Measurements from ENCODE around the gene DCDC1. TPM values are rescaled to one million over a fixed set of nuclear protein-coding genes. Genes with fewer than 3 reads are reported as not detected.
"Not testable (repeated sequence)": the region's sequence is repeated elsewhere in the genome, so short reads cannot be mapped to it uniquely, and the experiment has no call there.

DCDC1 gene
- total RNA-seq, 4 donors from 2014 or later = 0.26 to 8.0 (median 1.5) TPM

GRCh38 chr11:31328697-31329096 is 40.8 kb downstream of the DCDC1 start:
- H3K4me1 ChIP-seq = no peaks in the 10 kb centered on the region
- H3K27ac ChIP-seq = no peak overlapping the region
- no peaks in the 10 kb centered on the region for H3K9me3 ChIP-seq
- no peak for TF ChIP-seq POLR2A (IDR thresholded peaks at IDR 0.05)
- TF ChIP-seq, protein P1, sequence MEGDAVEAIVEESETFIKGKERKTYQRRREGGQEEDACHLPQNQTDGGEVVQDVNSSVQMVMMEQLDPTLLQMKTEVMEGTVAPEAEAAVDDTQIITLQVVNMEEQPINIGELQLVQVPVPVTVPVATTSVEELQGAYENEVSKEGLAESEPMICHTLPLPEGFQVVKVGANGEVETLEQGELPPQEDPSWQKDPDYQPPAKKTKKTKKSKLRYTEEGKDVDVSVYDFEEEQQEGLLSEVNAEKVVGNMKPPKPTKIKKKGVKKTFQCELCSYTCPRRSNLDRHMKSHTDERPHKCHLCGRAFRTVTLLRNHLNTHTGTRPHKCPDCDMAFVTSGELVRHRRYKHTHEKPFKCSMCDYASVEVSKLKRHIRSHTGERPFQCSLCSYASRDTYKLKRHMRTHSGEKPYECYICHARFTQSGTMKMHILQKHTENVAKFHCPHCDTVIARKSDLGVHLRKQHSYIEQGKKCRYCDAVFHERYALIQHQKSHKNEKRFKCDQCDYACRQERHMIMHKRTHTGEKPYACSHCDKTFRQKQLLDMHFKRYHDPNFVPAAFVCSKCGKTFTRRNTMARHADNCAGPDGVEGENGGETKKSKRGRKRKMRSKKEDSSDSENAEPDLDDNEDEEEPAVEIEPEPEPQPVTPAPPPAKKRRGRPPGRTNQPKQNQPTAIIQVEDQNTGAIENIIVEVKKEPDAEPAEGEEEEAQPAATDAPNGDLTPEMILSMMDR (IDR thresholded peaks at IDR 0.05) = no peak
- DNase-seq = no peak
- H3K36me3 ChIP-seq = no peaks in the 10 kb centered on the region
- H3K27me3 ChIP-seq = no peaks in the 10 kb centered on the region
- H3K4me3 ChIP-seq = no peak overlapping the region
- intact Hi-C loops (cut with DNase I; ENCODE audit: low total_unique reads) = no loop called here

GRCh38 chr11:31327417-31327816 is 42.1 kb downstream of the DCDC1 start:
- H3K27me3 ChIP-seq = no peaks in the 10 kb centered on the region
- intact Hi-C loops (cut with DNase I; ENCODE audit: low total_unique reads) = no loop called here
- no peaks in the 10 kb centered on the region for H3K9me3 ChIP-seq
- no peak overlapping the region for H3K4me3 ChIP-seq
- no peaks in the 10 kb centered on the region for H3K36me3 ChIP-seq
- H3K4me1 ChIP-seq = no peaks in the 10 kb centered on the region
- TF ChIP-seq POLR2A (IDR thresholded peaks at IDR 0.05) = no peak
- TF ChIP-seq, protein P1 (IDR thresholded peaks at IDR 0.05) = no peak
- no peak overlapping the region for H3K27ac ChIP-seq
- no peak for DNase-seq

GRCh38 chr11:31326470-31327148 is 42.9 kb downstream of the DCDC1 start:
- TF ChIP-seq, protein P1 (IDR thresholded peaks at IDR 0.05) = no peak
- no peak for TF ChIP-seq POLR2A (IDR thresholded peaks at IDR 0.05)
- no peak overlapping the region for H3K4me3 ChIP-seq
- H3K9me3 ChIP-seq = no peaks in the 10 kb centered on the region
- H3K36me3 ChIP-seq = no peaks in the 10 kb centered on the region
- no peak for DNase-seq
- no peaks in the 10 kb centered on the region for H3K4me1 ChIP-seq
- intact Hi-C loops (cut with DNase I; ENCODE audit: low total_unique reads) = no loop called here
- no peaks in the 10 kb centered on the region for H3K27me3 ChIP-seq
- H3K27ac ChIP-seq = no peak overlapping the region

DNA sequence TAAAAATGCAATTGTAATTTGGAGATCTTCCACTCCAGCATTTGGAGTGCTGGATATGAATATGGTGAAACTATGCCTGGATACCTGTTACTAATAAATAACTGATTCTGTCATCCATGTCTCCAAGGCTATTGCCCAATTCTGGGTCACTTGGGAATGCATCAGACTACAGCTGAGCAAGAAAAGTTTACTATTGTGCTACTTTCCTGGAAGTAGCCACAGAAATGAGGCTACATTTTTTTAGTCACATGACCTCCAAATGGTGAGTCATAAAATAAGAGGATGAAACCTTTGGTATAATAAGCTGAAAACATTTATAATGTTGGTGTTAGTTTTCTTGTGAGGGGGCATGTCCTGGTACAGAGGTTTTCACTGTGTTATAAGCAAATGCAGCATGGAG is 44.4 kb downstream of the DCDC1 start:
- no peaks in the 10 kb centered on the region for H3K4me1 ChIP-seq
- DNase-seq = no peak
- intact Hi-C loops (cut with DNase I; ENCODE audit: low total_unique reads) = no loop called here
- H3K36me3 ChIP-seq = no peaks in the 10 kb centered on the region
- H3K27ac ChIP-seq = no peak overlapping the region
- TF ChIP-seq, protein P1 (IDR thresholded peaks at IDR 0.05) = no peak
- no peak for TF ChIP-seq POLR2A (IDR thresholded peaks at IDR 0.05)
- no peak overlapping the region for H3K4me3 ChIP-seq
- no peaks in the 10 kb centered on the region for H3K9me3 ChIP-seq
- H3K27me3 ChIP-seq = no peaks in the 10 kb centered on the region

GRCh38 chr11:31323145-31323544 is 46.4 kb downstream of the DCDC1 start:
- intact Hi-C loops (cut with DNase I; ENCODE audit: low total_unique reads) = no loop called here
- H3K27me3 ChIP-seq = no peaks in the 10 kb centered on the region
- DNase-seq = no peak
- no peaks in the 10 kb centered on the region for H3K4me1 ChIP-seq
- no peaks in the 10 kb centered on the region for H3K9me3 ChIP-seq
- H3K4me3 ChIP-seq = no peak overlapping the region
- H3K27ac ChIP-seq = no peak overlapping the region
- TF ChIP-seq, protein P1 (IDR thresholded peaks at IDR 0.05) = no peak
- no peaks in the 10 kb centered on the region for H3K36me3 ChIP-seq

DNA sequence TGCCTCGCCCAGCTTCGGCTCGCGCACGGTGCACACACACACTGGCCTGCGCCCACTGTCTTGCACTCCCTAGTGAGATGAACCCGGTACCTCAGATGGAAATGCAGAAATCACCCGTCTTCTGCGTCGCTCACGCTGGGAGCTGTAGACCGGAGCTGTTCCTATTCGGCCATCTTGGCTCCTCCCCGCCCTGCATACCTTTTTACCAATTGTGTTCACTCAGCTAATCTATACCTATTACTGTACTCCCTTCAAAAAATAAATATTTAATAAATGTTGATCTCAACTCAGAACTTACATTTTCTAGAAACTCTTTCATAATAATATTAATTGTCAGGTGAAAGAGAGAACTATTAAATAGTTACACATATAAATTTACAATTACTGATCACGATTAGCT is 48.0 kb downstream of the DCDC1 start:
- H3K4me3 ChIP-seq; H3K4me1 ChIP-seq; H3K36me3 ChIP-seq; DNase-seq; H3K27ac ChIP-seq; intact Hi-C loops (cut with DNase I; ENCODE audit: low total_unique reads); H3K9me3 ChIP-seq; H3K27me3 ChIP-seq: not testable (repeated sequence)

Data from uterus (tissue), 4 donors.